ENCODE data around the gene SMC3. TPM values are rescaled to one million over a fixed set of nuclear protein-coding genes. Genes with fewer than 3 reads are reported as not detected.
"Not testable (repeated sequence)": the region's sequence is repeated elsewhere in the genome, so short reads cannot be mapped to it uniquely, and the experiment has no call there.

SMC3 gene
- total RNA-seq, 4 donors from 2014 or later: 16.2 to 32.4 (median 28.1) TPM

GRCh38 chr10:110529596-110530011, 37.9 kb upstream of the SMC3 start:
- intact Hi-C loops (cut with DNase I): no loop called here
- no peak for DNase-seq
- Histone ChIP-seq H3K4me3 (no peak overlapping the region), H3K27ac (no peak overlapping the region), H3K27me3 (peaks cover 0 to 10% (median 0%) of the 10 kb centered on the region in 4 donors), H3K9me3 (no peaks in the 10 kb centered on the region), H3K4me1 (peaks cover 0 to 17% (median 5%) of the 10 kb centered on the region in 3 donors), H3K36me3 (no peaks in the 10 kb centered on the region)
- WGBS, 2 donors: 73 to 75% methylated on average over 6 of the region's 6 CpGs
- TF ChIP-seq CTCF (IDR thresholded peaks at IDR 0.05) (no peak), POLR2A (IDR thresholded peaks at IDR 0.05) (no peak)

- DNase-seq: no peak
- no peak for TF ChIP-seq CTCF (IDR thresholded peaks at IDR 0.05)
- TF ChIP-seq POLR2A (IDR thresholded peaks at IDR 0.05): no peak
- peaks cover 0 to 15% (median 0%) of the 10 kb centered on the region in 4 donors for H3K27me3 ChIP-seq
- no peaks in the 10 kb centered on the region for H3K9me3 ChIP-seq
- H3K27ac ChIP-seq: no peak overlapping the region
- WGBS, 2 donors: 8 to 27% methylated on average over 4 to 7 of the region's 35 CpGs
- H3K4me1 ChIP-seq: peaks cover 0 to 17% (median 5%) of the 10 kb centered on the region in 3 donors
- no peaks in the 10 kb centered on the region for H3K36me3 ChIP-seq
- intact Hi-C loops (cut with DNase I): no loop called here
- H3K4me3 ChIP-seq: peak overlapping the region in 3 of 4 donors; percentile 8 to 50 (median 33)
Observed at GRCh38 chr10:110530131-110530831, 37.2 kb upstream of the SMC3 start.

GRCh38 chr10:110531687-110532086, 35.8 kb upstream of the SMC3 start:
- DNase-seq: no peak

DNA sequence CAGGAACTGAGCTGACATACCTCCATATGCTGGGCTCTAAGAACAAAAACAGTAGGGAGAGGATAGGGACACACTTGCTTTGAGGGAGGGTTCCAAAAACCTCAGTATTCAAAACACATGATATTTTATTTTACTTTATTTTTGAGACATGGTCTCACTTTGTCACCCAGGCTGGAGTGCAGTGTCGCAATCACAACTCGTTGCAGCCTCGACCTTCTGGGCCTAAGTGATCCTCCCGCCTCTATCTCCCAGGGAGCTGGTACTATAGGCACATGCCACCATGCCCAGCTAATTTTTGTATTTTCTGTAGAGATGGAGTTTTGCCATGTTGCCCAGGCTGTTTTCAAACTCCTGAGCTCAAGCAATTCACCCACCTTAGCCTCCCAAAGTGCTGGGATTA, 34.9 kb upstream of the SMC3 start:
- intact Hi-C loops (cut with DNase I): not testable (repeated sequence)
- 76 to 88% methylated on average over 4 of the region's 4 CpGs for WGBS, 2 donors
- peaks cover 3 to 17% (median 5%) of the 10 kb centered on the region in 3 donors for H3K4me1 ChIP-seq

More at GRCh38 chr10:110531687-110532086, 35.8 kb upstream of the SMC3 start:
- Histone ChIP-seq H3K27me3 (peaks cover 0 to 18% (median 0%) of the 10 kb centered on the region in 4 donors), H3K27ac (no peak overlapping the region), H3K36me3 (no peaks in the 10 kb centered on the region), H3K9me3 (no peaks in the 10 kb centered on the region), H3K4me3 (no peak overlapping the region), H3K4me1 (peaks cover 3 to 17% (median 5%) of the 10 kb centered on the region in 3 donors)
- WGBS, 2 donors: 89 to 95% methylated on average over 2 of the region's 2 CpGs
- intact Hi-C loops (cut with DNase I): no loop called here
- TF ChIP-seq CTCF (IDR thresholded peaks at IDR 0.05): no peak
- TF ChIP-seq POLR2A (IDR thresholded peaks at IDR 0.05): no peak

GRCh38 chr10:110533149-110533548, 34.3 kb upstream of the SMC3 start:
- no peaks in the 10 kb centered on the region for H3K9me3 ChIP-seq
- no peak overlapping the region for H3K4me3 ChIP-seq
- intact Hi-C loops (cut with DNase I): no loop called here
- no peak overlapping the region for H3K27ac ChIP-seq
- TF ChIP-seq POLR2A (IDR thresholded peaks at IDR 0.05) (no peak), CTCF (IDR thresholded peaks at IDR 0.05) (no peak)
- H3K27me3 ChIP-seq: peaks cover 0 to 18% (median 0%) of the 10 kb centered on the region in 4 donors
- WGBS, 2 donors: 24 to 44% methylated on average over 3 of the region's 3 CpGs
- DNase-seq: no peak
- H3K4me1 ChIP-seq: peaks cover 3 to 17% (median 5%) of the 10 kb centered on the region in 3 donors
- no peaks in the 10 kb centered on the region for H3K36me3 ChIP-seq

More for the DNA sequence above, 34.9 kb upstream of the SMC3 start:
- H3K9me3 ChIP-seq, DNase-seq, H3K4me3 ChIP-seq, H3K36me3 ChIP-seq, H3K27ac ChIP-seq: not testable (repeated sequence)
- H3K27me3 ChIP-seq: peaks cover 0 to 18% (median 0%) of the 10 kb centered on the region in 4 donors

Measured in esophagus squamous epithelium (tissue), 5 donors.